NCI-H2081 treated with DMSO at 0.1 percent for 48 hours (cell line): Measurements from ENCODE around the gene POLE.

ENCODE experiments used
- DNase-seq: peaks from one replicate; lab custom pipeline; 2025; lab: John Stamatoyannopoulos, UW

The POLE gene

DNA sequence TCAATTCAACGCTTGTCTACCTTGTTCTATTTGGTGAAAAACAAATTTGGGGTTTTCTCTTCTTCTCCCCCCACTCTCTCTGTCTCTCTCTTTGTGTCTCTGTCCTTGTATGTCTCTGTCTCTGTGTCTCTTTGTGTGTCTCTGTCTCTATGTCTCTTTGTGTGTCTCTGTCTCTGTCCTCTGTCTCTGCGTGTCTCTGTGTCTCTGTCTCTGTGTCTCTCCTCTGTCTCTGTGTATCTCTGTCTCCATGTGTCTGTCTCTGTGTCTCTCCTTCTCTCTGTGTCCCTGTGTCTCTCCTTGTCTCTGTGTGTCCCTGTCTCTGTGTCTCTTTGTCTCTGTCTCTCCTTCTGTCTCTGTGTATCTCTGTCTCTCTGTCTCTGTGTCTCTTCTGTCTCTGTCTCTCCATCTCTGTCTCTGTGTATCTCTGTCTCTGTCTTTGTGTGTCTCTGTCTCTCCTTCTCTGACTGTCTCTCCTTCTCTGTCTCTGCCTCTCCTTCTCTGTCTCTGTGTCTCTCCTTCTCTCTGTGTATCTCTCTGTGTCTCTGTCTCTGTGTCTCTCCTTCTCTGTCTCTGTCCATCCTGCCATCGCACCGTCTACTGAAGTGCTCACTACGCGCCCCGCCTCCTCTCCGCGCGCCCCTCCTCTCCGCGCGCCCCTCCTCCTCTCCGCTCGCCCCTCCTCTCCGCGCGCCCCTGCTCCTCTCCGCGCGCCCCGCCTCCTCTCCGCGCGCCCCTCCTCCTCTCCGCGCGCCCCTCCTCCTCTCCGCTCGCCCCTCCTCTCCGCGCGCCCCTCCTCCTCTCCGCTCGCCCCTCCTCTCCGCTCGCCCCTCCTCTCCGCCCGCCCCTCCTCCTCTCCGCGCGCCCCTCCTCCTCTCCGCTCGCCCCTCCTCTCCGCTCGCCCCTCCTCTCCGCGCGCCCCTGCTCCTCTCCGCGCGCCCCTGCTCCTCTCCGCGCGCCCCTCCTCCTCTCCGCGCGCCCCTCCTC lies 89.5 kb downstream of the POLE start:
- DNase-seq = no peak

DNA sequence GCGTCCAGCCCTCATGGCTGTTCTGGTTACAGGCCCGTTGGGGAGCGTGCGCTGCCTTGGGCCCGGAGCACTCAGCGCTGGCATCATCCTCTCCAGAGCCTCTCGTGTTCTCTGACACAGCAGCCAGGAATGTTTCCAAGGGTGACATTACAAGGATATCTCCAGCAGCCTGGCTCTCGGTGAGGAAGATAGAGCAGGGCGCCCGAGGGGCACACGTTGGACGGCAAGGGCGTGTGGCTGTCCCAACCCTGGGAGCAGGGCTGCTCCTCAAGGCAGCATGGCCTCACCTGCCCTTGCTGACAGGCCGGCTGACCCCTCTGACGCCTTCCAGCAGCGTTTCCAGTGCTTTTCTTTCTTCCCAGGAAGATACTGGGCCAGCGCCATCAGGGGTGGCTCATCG lies 91.1 kb downstream of the POLE start:
- no peak for DNase-seq

DNA sequence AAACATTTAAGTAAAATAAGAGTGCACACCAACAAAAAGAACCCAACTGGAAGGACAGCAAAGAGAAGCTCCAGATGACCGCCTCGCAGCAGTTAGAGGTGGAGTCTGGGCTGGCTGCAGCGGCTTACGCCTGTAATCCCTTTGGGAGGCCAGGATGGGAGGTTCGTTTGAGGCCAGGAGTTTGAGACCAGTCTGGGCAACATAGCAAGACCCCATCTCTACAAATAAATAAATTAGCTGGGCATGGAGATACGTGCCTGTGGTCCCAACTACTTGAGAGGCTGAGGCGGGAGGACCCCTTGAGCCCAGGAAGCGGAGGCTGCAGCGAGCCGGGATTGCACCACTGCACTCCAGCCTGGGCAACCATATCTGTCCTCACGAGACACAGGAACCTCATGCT lies 92.0 kb downstream of the POLE start:
- no peak for DNase-seq

DNA sequence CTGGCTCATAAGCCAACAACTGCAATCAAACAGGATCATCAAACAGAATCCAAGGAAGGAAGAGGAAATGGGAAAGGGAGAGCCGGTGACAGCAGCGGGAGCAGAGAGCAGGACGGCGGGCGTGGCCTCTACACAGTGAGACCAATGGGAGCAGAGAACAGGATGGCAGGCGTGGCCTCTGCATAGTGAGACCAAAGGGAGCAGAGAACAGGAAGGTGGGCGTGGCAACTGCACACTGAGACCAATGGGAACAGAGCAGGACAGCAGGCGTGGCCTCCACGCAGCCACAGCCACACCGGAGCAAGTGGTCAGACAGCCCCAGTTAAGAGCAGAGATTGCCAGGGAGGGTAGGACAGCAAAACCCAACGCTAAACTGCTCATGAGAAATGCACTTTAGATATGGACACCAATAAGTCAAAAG lies 93.2 kb downstream of the POLE start:
- DNase-seq = peak; percentile 95

DNA sequence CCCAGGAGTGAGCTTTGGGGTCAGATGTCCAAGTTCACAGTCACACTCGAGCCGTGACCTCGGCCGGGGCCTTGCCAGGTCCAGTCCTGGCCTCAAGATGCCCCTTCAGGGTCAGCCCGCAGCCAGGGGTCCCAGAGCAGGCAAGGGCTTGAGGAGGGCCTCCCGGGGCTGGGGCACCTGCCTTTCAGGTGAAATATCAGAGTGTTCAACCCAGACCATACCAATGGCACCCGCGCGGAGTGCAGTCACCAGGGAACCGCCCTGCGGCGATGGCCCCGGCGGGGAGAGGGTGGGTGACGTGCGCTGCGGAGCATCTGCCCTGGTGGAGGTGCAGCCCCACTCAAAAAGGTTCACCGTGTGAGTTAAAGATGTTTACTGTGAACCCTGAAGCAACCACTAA lies 93.6 kb downstream of the POLE start:
- no peak for DNase-seq

DNA sequence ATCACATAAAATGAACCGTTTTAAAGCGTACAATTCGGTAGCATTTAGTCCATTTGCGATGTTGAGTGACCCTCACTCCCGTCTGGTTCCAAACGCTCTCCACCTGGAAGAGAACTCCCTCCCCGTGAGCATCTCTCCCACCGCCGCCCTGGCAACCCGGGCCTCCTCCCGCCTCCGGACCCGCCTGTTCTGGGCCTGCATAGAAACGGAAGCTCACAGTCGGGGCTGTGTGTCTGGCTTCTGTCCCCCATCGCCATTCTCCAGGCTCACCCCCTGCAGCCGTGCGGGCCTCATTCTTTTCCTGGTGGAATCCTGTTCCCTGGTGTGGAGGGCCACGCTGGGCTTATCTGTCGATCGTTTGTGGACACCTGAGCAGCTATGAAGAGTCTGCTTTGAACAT lies 94.1 kb downstream of the POLE start:
- DNase-seq = no peak

DNA sequence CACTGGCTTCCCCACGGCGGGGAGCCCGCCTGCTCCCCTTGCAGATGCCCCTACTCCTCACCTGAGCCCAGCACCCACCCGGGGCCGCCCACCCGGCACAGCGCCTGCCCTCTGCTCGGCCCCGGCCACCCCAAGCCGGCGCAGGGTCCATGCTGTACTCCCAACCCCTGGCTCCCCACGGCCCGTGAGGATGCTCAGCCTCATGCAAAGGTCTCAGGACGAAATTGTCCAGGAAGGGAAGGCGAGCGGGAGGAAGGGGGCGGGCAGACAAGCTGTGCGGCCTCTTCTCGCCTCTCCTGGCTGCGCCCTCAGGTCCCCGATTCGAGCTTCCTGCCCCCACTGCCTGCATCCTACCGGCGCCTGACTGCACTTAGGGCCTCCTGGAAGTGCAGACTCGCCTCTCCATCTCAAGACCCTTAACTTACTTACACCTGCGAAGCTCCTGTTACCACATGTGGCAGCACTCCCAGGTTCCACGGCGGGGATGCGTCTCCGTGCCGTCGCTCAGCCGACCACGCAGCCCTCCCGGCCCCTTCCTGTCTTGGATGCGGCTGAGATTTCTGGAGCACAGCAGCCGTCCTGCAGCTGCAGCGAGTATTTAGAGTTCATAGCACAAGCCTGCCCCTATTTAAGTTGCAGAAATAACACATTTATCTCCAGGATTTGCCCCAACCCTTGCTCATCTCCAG lies 94.7 kb downstream of the POLE start:
- no peak for DNase-seq

DNA sequence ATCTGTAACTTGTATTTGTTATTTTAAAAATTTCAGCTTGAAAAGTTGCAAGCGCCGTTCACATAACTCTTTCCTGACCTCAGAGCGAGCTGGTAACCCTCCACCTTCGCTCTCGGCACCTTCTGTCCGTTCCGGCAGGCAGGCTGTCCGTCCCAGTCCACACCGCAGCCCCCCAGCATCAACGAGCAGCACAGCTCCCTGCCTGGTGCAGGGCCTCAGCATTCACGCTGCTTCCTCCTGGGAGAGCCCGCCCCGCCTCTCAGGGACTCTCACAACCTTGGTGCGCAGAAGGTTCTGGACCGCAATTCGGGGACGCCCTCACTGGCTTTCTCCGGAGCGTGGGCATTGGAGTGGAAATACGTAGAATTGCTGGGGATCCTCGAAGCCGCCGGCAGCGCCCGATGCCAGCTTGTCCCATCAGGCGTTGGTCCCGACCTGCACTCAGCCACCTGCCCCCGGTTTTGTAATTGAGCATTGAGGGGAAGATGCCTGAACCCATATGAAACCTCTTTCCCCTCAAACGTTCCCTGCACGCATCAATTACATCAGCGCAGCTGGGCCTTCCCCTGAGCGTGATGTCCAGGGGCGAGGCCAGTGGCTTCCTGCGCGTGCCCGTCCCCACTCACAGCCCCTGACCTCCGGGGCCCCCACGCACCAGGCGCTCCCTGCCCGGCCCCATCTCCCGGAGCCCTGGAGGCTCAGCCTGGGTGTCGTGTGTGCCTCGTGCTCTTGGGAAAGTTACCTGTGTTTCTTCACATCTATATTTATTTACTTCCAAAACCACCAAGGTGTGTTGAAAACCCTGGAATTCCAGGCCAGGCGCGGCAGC lies 95.8 kb downstream of the POLE start:
- no peak for DNase-seq

DNA sequence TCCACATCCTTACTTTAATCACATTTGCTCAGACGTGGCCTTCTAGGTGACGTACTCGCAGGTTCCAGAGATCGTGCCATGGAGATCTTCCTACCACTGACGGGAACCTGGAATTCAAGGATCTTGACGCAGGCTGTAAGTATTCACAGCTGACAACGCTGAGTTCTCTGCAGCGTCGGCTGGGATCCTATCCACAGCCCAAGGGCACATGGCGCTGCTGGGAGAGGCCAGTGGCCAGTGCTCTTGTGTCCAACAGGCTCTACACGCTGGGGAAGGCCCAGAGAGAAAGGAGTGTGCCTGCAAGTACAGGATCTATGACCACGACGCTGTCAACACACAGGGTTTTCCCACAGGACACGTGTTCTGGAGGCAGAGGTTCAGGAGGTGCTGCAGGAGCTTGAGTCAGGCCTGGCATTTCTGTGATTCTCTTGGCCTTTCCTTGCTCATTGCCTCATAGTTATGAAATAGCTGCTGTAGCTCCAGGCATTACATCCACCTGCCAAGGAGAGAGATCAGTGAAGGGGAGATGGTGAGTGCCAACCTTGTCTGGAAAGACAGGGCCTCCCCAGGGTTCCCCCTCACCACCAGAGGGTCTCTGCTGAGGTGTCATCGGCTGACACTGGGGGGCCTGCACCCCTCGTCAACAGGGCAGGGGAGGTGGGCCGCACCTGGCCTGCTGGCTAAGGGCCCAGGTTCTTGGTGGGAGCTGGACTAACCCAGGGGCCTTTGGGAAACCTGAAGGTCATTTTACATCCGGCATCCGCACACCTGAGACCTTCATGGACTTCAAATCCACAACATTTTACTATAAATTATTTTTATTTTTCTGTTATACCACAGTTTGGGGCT lies 98.1 kb downstream of the POLE start:
- no peak for DNase-seq

DNA sequence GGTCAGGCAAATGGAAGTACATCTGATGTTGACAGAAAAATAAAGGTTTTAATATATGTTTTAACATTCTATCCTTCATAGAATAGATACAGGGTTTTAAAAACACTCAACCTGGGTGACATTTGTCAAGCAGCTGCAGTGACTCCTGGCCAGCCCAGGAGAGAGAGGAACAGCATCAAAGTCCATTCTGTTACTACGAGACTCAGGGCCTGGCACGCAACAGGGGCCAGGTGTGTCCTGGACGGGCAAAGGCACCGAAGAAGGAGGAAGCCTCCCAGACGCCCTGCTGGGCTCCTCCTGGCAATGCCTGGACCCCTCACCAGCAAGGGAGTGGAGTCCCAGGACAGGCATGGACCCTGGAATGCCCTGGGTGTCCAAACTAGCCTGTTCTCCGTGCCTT lies 98.8 kb downstream of the POLE start:
- DNase-seq = no peak

DNA sequence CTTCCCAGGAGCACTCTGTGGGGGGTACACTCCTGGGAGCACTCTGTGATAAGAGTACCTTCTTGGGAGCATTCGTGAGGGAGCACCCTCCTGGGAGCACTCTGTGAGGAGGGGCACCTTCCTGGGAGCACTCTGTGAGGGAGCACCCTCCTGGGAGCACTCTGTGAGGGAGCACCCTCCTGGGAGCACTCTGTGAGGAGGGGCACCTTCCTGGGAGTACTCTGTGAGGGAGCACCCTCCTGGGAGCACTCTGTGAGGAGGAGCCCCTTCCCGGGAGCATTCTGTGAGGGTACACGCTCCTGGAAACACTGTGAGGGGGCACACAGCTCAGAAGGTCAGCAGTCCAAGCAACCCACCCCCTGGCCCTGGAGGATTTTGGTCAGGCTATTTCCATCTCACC lies 99.4 kb downstream of the POLE start:
- DNase-seq = no peak

DNA sequence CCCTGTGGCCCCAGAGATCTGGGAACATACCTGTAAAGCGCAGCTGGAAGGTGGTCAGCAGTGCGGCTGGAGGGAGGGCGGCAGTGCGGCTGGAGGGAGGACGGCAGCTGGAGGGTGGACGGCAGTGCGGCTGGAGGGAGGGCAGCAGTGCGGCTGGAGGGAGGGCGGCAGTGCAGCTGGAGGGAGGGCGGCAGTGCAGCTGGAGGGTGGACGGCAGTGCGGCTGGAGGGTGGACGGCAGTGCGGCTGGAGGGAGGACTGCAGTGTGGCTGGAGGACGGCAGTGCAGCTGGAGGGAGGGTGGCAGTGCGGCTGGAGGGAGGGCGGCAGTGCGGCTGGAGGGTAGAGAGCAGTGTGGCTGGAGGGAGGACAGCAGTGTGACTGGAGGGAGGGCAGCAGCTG lies 100.2 kb downstream of the POLE start:
- no peak for DNase-seq

DNA sequence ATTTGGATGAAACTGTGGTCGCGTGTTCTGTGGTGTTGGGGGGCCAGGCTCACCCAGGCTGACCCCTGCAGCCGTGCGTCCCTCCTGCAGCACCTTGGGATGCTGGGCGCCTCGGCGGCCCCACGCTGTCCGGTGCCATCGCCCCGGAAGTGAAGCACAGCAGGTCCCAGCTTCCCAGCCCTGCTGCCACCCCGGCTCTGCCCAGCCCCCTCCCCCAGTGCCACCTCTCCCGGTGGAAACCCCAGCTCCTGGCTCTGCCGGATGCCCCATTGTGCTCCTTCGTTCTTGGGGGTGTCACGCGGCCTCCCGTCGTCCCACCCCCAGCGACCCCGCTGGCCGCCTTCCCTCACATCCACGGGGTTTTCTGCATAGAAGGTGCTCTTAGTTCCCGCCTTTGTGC lies 102.0 kb downstream of the POLE start:
- DNase-seq = no peak

DNA sequence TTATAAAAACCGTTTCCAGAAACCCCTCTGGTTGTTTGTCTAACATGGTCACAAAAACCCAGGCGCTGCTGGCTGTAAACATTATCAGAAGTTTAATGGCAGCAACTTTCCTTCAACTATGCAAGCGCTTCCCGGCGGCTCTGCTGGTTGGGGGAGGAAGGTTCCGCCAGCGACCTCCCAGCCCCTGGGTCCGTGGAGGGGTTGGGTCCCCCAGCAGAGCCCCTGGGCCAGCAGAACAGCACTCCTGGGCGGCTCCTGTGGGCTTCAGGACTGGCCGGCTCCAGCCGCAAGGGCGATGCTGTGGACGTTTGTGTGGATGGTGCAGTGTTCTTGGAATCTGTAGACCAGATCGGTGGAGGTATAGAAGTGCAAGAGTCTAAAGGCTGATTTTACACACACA lies 102.7 kb downstream of the POLE start:
- DNase-seq = no peak

DNA sequence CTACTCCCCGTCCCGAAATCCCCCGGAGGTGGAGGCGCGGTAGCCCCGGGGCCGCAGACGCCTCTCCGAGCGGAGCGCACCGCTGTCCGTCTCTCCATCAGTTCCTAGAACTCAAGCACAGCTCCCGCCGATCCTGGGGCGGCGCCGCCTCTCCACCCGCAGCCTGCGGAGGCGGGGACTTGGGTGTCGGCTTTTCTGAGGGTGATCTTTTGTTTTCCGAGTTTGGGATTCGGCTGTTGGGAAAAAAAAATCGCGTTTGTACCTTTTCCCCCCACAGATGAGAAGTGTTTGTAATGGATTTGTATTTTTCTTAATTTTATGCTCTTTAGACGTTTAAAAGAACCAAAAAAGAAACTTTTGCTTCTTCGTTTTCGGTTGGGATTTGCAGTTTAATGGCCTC lies 103.4 kb downstream of the POLE start:
- no peak for DNase-seq

DNA sequence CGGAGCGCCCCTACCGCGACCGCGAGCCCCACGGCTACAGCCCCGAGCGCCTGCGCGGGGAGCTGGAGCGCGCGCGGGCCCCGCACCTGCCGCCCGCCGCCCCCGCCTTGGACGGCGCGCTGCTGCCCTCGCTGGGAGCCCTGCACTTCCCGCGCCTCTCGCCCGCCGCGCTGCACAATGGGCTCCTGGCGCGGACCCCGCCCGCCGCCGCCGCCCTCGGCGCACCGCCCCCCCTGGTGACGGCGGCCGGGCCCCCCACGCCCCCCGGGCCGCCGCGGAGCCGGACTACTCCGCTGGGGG lies 103.8 kb downstream of the POLE start:
- DNase-seq = no peak

DNA sequence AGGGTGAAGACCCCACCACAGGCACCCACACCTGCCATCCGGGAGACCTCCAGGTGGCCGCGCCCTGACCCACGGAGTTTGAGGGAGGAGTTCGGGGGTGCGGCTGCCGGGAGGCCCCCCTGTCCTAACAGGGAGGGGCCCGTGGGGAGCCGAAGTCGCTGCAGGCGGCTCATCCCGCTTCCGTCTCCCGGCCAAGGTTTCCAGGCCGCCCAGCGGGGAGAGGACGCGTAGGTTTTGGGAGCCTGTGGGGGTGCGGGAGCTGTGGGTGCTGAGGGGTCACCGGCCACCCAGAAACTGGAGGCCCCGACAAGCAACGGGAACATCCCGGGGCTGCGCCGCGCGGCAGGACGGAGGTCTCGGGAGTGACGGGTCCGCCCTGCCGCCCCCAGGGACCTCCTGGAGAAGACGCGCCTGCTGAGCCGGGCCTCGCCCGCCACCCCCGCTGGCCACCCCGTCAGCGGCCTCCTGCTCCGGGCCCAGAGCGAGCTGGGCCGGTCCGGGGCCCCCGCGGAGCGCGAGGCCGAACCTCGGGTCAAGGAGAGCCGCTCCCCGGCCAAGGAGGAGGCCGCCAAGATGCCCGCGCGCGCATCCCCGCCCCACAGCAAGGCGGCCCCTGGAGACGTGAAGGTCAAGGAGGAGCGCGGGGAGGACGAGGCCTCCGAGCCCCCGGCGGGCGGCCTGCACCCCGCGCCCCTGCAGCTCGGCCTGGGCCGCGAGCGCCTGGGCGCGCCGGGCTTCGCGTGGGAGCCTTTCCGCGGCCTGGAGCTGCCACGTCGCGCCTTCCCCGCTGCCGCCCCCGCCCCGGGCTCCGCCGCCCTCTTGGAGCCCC lies 104.3 kb downstream of the POLE start:
- no peak for DNase-seq

DNA sequence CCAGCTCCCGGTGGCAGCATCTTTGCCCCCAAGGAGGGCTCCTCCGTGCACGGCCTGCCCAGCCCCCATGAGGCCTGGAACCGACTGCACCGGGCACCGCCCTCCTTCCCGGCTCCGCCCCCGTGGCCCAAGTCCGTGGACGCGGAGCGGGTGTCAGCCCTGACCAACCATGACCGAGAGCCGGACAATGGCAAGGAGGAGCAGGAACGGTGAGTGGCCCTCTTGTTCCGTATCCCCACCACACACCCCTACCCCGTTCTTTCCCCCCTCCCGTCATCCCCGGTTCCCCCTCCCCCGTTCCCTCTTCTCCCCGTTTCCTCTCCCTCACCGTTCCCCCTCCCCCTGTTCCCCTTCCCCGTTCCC lies 105.1 kb downstream of the POLE start:
- no peak for DNase-seq

DNA sequence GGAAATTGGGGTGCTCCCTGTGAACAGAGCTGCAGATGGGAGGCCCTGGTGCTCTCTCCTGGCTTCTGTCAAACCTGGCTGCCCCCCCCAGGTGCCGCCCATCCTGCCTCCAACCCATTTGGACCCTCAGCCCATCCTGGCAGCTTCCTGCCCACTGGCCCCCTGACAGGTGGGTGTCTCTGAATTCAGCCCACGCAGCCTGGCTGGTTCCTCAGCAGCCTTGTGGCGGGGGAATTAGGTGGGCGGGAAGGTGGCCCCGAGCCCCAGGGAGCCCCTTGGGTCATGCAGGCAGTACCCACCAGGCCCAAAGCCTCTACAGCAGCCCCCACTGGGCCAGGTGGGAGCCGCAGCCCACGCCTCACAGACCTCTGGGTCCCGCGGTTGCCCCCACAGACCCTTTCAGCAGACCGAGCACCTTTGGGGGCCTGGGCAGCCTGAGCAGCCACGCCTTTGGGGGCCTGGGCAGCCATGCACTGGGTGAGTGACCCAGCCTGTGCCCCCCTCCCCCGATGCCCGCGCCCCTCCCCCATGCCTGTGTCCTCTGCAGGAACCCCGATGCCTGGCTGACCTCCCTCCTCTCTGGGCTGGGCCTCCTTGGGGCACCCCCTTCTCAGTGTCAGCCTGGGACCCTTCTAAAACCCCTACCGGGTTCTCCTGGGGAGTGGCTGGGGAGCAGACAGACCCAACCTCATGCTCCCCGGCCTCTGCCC lies 105.6 kb downstream of the POLE start:
- DNase-seq = no peak

DNA sequence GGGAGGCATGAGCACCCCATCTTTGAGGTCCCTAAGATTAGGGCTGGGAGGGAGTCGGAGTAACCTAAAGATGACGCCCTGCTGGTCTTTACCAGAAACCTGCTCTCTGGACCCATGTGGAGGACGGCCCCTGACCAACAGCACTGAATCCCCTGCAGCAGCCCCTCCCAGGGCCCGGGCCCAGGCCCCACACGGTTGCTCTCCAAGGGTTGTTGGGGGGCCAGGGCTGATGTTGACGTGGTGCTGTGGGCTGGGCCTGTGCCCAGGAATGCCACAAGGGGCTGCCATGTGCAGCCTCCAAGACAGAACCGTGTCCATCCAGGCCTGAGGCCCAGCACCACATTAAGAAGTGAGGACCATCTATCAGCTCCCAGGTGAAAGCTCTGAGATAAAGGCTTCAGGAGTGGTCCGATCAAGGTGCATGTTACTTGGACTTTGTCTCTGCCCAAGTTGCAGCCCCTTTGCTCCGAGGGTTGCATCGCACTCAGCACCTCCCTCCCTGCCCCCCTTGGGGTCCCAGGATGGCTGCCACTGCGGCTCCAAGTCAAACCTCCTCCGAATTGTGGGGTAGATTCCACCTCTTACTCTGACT lies 106.3 kb downstream of the POLE start:
- DNase-seq = no peak
